Stimulated activated CD8-positive, alpha-beta memory T cell treated with anti-CD3 and anti-CD28 coated beads, Interleukin-2, amount 100 ng/mL, for 1 hour (primary cell): Measurements from ENCODE around the gene EVX1.

Source experiments
- DNase-seq, 2 donors: peaks; one replicate each; pipeline ENCODE4 v3.0.0-alpha.2; 2020; ENCODE audit warnings: low read depth in 2 of 2

EVX1 gene

DNA sequence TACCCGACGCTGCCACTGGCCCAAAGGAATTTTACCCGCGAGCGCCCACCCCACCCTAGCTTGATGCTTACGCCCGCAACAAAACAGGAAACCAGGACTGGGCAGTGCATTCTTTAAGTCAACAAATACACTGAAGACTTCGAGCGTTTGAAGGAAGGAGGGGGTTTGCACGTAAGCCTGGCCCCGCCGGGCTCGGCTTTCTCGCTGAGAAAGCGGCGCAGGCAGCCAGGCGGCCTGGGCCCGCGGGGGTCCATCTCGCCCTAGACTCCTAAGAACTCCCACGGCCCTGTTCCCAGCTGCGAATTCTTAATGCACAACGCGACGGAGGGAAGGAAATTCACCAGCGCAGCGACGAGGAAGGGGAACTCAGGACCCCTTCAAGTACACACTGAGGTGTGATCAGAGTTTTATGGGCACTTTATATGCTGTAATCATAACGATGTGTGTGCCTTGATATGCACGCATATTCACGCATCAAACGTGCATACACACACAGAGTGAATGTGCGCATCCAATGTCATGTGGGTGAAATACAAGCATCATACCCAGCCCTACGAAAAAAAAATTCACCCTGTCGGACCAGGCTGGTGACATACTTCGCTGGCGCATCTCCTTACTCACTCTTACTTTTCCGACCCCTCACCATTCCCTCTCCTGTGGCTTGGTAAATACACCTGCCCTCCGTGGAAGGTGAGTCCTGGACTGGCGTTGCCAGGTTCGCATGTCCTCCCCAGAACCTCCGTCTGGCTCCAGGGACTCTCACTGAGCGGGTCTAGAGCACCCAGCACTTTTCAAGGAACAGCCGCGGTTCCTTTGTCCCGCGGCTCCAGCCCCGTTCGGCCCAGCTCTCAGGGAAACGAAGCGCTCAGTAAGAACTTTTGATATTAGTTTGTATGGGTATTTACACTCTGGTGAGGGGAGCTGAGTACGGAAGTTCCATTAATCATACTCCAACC lies 37.0 kb upstream of the EVX1 start:
- DNase-seq = no peak

DNA sequence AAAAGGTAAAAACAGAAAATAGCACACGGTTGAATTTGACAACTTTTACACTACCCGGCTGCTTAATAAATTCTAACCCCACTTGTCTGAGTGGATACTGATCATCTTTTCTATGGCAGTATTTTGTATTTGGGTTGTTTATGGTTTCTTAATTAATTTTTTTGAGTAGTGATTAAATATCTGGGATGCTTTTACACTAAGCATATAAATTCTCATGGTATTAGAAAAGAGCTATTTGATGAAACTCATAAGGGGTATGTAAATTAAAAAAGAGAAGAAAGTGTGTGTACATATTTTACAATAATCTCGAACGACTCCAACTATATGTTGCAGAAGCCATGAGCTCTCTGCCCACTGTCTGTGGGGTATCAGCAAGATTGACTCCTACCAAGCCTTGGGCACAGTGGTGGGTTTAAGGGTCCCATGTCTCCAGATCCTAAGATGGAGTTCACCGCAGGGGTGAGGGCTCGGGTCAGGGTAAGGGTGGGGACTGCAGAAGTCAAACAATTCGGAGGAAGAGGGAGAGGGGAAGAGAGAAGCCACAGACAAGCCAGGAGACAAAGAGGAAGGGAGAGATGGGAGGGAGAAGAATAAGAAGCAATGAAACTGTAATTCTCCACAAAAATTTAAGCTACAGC lies 35.1 kb upstream of the EVX1 start:
- no peak for DNase-seq

DNA sequence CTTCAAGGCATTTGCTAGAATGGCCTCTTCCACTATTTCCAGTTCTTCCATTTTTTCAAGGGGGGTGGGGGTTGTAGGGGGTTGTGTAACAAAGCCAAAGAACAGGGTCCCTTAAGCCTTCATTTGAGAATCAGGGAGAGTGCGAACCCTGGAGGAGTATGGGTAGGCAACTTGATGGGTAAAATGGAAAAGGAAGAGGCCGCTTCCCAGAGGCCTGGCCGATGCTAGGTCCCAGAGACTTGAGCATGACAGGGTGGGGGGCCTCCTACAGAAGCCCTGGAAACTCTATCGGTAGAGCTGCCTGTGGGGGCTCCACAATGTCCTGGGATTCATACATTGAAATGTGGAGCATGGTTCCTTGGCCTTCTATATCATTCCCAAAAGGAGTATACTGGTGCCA lies 33.6 kb upstream of the EVX1 start:
- no peak for DNase-seq

DNA sequence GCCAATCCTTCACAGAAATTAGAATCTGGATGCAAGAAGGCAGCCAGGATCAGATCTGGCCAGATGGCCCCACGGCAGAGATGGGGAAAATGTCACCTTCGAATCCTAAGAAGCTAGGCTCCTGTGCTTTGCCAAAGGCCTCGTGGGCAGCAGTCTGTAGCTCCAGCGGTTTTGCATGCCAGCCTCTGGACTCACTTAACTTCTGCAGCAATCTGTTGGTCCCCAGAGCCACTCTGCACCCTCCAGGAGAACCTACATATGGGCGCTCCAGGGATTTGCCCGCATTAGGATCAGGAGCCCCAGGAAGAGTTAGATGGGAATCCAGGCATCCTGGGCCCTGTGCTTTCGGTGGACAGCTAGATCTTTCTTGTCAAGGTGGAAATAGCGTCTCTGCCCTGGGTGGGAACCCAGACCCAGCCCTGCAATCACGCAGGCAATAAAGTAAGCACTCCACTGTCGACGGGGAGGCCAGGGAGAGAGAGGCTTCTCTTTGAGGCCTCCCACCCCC lies 32.6 kb upstream of the EVX1 start:
- DNase-seq = no peak

DNA sequence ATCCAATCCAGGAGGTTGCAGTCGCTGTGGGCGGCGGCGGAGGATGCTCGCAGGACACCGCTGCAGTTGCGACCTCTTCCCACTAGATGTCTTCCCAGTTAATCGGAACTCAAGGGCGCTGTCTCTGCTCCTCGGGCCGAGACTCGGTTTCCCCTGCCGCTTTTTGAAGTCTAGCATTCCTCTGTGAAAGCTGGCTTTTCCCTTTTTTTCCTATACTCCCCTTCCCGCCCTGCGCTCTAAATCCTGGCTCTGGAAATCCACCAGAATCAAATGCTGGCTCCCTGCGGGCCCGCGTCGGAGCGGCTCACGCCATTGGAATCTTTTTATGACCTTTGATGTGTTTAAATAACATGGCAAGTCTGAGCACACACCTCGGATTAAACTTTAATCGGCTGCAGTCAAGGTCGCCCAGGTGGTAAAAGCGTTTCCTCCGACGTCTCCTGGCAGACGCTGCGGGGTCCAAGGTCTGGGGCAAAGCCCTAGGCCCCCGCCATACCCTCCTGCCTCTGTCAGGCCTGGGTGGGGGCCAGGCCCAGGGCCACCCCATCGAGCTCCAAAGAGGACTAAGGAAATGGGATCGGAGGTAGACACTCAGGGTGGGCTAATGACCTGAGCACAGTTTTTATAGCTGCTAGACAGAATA lies 32.0 kb upstream of the EVX1 start:
- no peak for DNase-seq

DNA sequence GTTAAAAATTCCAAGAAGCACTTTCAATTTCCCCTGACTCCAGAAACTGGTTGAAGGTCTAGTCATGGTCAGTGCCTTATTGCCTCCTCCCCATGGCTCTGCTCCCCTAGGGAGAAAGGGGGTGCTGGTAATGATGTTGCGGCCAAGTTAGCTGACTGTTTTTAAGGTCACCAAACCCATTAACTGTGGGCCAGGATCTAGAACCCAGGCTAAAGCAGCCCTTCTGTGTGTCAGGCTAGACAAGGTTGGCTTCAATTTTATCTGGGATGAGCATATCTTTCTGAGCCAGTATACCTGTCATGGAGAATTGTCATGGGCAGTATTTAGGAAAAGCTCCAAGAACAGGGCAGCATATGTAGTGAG lies 31.5 kb upstream of the EVX1 start:
- DNase-seq = no peak

DNA sequence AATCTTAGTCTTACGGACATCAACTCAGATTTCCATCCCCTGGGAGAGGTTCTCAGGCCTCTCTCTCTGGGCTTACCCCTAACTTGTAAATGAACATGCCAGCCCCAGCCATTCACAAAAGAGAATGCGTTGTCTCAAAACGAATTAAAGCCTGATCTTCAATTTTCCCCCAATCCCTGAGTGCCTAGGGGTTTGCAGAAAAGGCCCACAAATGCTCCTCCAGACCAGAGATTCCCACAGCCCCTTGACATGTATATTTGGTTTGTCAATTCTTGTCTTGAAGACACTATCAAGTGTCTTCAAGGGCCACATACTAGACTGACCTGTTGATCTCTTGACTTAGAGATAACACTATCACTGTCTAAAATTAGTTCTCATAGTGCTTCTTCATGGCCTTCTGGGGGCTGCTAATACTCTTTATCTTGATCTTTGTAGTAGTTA lies 30.8 kb upstream of the EVX1 start:
- DNase-seq = no peak

DNA sequence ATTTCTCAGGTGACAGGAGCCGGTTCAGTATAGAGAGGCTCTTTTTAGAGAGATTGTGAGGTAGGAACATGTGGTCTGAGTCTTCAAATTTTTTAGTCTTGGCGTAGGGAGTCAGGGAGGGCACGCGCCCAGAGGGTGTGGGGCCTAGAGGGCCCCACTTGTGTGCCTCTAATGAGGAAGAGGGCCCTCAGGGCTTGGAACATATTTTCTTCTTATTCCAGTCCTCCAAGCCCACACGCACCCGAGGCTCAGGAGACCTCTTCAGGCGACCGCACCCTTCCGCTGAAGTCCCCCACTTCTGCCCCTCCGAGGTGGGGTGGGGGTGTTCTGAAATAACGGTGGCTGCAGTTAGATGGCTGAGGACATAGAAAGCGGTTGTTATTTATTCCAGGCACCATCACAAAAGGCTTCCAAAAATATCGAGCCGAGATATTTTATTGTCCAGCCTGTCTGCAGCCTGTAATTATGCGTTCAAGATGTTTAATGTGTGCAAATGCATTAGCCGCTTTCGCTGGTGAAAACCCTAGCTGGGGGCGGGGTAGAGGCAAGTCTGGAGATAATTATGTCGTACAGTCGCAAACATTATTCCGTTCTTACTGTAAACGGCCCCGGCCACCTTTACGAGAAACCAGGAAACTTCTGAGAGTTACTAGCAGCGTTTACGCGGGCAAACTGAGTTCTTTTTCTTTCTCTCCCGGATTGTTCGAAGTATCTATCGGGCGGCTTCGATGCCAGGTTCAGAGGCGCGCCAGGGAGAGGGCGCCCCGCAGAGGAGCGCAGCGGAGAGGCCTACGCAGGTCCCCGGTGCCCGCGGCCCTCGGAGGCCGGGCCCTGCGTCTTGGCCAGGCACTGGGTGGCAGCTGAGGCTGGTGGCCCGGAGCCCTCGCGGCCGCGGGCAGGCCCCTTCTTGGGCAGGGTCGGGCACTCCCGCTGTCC lies 29.8 kb upstream of the EVX1 start:
- DNase-seq = no peak

DNA sequence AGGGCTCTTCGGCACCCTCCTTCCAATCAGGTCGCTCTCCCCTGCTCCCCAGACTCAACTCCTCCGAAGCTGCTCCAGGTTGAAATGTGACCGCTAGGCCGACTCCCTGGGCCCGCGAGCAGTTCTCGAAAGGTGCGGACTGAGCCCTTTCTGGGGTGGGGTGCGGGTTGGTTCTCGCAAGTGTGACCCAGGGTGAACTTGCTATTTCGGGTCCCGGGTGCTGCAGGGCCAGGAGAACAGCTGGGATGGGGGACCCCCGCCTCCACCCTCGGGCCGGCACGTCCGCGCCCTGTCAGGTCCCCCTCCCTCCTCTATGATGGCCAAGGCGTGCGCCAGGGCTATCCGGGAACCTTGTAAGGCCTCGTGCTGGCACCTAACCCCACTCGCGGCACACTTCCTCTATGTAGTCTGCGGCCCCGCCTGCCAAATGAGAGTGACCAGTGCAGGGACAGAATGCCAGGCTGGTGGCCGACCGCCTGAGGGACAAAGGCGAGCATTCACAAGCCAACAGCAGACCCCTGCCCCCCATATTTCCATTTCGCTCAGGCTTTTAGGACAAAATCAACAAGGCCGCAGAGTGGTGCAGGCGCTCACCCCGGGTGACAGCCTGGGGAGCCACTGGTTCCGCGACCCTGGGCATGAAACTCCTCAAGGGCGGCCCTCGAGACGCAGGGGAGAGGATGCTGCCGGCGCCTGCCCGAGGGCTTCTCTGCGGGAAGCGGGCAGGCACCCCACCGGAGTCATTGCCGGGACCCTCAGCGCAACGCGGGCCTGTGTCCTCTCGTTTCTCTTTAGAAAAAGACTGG lies 29.0 kb upstream of the EVX1 start:
- DNase-seq = no peak

DNA sequence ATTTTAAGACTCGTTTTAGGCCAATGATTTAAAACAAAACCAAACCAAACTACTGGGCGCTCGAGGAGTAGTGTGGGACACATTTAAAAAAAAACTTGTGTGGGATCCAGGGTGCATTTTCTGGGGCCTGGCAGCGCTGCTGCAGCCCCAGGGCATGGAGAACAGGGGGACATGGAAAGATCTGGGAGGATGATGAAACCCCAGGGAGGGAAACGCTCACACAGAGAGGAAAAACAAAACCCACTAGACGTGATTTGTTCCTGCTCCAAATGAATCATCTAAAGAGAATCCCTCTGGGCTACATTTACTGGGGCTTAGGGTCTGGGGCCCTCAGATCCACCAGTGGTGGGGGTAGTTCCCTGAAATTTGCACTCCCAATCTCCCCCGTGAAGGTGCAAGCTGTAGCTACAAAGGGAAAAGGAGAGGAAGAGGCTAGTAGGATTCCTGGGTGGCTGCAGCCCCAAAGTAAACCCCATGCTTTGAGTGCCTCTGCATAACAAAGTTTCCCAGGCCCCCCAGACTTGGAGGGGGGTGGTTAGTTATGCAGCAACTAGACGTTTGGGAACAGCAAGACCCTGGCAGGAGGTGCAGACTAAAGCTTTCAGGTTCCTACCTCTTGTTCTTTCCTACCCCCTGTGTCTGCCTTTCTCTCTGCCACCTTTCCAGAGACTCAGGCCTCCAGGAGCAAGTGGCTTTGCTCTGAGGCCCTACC lies 28.2 kb upstream of the EVX1 start:
- DNase-seq = no peak

DNA sequence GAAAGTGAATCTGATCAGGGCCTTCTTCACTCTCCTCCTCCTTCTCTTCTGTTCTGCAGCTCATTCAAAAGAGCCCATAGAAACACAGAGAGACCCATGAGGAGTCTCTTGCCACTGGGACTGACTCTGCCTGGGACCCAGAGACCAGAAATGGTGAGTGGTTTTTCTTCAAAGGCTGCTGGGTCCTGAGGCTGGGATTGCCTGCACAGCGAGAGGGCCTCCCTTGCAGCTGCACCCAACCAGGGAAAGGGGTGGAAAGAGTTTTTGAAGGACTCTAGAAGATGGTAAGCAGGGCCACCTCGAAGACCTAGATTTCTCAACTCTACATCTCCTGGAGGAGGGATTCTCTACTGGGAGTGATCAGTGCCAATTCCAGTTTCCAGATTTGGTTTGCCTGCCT lies 27.2 kb upstream of the EVX1 start:
- no peak for DNase-seq

DNA sequence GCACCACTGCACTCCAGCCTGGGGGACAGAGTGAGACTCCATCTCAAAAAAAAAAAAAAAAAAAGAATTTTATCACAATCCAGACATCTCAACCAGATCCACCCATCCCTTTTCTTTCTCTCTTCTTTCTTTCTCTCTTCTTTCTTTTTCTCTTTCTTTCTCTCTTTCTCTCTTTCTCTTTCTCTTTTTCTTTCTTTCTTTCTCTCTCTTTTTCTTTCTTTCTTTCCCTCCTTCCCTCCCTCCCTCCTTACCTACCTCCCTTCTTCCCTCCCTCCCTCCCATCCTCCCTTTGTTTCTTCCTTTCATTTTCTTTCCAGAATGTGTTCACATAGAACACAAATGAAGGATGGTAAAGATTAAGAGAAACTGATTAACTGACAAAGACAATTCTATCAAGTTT lies 24.7 kb upstream of the EVX1 start:
- DNase-seq = no peak

DNA sequence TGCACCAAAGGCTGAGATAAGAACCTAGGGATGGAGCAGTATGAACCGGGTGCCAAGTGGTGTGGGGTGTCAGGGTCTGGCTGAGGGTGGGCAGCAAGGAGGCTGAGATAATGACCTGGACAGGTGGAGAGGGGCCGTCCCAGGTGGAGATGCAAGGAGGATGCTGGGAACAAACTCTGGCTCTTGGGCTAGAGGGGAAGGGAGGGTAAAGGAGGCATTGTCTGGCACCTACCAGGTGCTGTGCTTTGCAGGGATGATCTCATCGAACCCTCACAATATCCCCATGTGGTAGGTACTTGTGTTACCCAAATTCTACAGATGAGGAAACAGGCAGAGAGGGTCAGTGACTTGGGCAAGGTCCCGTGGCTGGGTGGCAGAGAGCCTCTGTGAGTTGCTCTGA lies 22.8 kb upstream of the EVX1 start:
- no peak for DNase-seq

DNA sequence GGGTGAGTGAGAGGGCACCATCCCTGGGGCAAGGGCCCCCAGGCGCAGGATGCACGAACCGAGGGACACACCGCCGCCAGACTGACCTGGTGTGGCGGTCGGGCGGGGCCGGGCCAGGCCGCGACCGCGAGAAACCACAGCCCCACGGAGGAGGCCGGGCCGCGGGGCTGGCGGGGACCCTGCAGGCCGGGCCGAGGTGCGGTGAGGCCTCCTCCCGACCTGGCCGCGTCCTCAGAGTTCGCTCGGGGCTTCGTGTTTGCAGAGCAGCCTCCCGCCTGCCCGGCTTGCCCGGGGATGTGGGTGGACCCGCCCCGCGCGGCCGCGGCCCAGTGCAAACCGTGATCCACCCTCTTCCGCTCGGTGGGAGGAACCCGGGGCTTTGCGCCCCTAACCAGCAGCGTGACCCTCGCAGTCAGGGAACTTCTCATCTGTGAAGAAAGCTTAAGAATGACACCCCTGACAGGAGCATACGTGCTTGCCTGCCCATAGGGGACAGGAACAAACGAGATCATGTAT lies 22.1 kb upstream of the EVX1 start:
- no peak for DNase-seq

DNA sequence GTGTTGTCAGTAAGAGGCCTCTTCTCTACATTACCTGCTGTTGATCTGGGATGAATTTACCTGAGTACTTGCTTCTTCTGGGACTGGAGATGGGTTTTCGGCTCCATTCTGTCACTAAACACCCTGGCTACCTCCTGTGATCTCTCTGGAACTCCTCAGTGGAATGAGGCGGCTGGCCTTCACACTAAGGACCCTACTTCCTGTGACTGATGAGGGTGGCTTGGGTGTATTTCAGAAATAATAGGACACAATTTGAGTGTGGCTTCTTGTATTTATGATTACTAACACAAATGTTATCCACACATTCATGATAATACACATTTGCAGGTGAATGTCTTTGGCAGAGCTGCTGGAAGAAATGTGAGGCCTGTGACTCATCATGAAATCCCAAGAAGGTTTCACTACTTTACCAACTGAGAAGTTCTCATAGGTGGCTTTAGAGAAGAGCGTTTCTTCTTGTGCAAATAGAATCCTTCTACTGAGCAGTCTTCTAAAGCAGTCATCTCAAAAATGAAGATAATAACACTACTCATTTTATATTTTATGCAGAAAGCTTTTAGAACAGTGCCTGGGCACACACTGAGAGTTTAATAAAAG lies 21.3 kb upstream of the EVX1 start:
- no peak for DNase-seq

DNA sequence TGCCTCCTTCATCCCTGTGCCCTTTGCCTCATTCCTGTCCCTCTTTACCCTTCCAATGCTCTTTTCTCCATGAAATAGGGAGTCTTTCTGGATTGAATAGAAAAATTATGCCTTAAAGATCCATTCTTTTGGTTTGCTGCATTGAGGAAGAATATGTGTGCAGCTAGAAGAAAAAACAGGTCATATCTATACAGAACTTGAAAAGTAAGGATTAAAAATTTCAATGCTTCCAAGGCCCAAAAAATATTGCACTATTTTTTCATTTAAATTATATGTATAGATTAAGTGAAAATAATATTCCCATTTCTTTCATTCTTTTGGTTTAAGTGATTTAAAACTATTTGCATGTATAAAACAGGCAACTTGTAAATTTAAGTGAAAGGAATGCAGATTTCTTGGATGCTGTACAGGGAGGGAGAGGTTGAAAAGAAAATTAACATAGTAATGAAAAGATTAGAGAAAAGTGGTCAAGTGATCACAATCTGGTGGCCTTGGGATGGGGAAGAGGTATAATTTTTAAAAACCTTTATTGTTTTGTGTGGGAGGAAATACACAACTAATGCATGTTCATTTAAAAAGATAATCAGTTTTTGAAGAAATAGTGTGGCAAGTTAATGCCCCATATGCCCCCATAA lies 18.5 kb upstream of the EVX1 start:
- no peak for DNase-seq

DNA sequence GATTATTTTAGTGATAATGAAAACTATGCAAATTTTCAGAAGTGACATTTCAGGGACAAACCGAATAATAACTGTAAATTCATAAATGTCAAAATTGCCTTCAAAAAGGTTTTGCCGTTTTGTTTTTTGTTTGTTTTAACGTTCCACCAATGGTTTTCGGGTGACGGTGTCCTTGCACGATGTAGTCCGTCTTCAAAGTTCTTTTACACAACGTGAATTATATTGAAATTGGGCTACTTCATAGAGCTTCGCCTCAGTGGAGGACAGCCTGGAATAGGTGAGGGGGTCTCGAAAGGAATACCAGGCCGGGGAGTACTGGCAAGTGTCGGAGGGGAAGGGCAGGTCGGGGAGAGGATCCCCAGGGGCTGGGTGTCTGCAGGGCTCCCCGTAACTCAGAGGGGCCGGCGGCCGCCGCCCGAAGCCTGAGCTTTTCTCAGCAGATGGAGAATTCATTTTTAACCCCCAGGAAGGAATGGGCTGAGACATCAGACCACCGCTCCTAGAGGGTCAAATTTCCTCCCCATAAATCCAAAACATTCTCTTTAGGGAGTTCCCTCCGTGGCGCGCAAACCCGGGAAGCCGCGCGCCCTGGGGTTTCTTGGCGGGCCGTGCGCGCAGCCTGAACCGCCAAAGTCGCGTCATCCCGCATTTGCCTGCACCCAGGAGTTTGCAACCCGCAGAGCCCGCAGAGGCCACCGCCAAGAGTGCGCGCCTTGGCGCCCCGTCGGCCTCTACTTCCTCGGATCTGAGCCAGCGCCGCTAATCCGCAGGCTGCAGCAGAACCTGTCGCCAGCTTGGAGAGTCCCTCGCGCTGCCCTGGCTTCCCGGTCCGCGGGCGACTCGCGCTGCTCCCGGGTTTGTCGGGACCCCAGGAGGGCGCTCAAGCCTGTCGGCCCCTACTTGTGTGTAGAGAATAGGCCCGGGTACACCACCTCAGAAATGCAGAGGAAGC lies 17.3 kb upstream of the EVX1 start:
- no peak for DNase-seq

DNA sequence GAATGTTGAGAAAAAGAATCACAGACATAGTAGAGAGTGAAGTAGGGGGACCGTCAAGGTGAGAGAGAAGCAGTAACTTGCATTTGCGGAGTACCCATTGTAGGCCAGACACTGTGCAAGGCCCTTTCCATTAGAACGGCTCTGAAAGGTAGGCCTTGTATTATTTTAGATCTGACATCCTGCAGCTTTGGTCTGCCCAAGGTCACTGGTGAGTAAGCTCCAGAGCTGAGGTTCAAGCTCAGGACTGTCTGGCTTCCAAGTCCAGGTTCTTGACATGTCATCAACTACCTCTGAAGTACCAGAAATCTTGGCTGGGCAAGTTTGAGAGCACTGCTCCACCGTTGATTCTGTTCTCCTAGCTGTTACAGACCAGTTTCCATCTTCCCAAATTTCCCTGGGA lies 13.2 kb upstream of the EVX1 start:
- no peak for DNase-seq
